M059J (cell line): Measurements from ENCODE around the gene ITGA1. TPM values are rescaled to one million over a fixed set of nuclear protein-coding genes. Genes with fewer than 3 reads are reported as not detected.
A peak's percentile ranks its signal among the peaks of the same experiment; 100 is the strongest.

Experiments used
- DNase-seq: peaks from one replicate; pipeline ENCODE4 v3.0.0-alpha.2; 2012; ENCODE audit warnings: low read depth
- total RNA-seq: library from RNA; depleted of rRNA; stranded (reverse); fragments of >200 nt; shearing (Covaris generic); gene quantifications from 2 replicates; pipeline ENCODE4 v1.2.3, GENCODE V29; 2014

The ITGA1 gene
- total RNA-seq, 1 experiment from 2014 or later = 34.2 TPM

- DNase-seq = no peak
These were observed 16.2 kb upstream of the ITGA1 start for GRCh38 chr5:52771343-52772039.

- DNase-seq = no peak
These were observed 15.0 kb upstream of the ITGA1 start for GRCh38 chr5:52772668-52773067.

GRCh38 chr5:52773342-52773741 lies 14.4 kb upstream of the ITGA1 start:
- no peak for DNase-seq

- no peak for DNase-seq
These were observed 13.7 kb upstream of the ITGA1 start for GRCh38 chr5:52774005-52774410.

- DNase-seq = no peak
These were observed 11.6 kb upstream of the ITGA1 start for GRCh38 chr5:52776116-52776515.

- no peak for DNase-seq
These were observed 10.5 kb upstream of the ITGA1 start for GRCh38 chr5:52777186-52777585.

GRCh38 chr5:52778781-52779180 lies 8.9 kb upstream of the ITGA1 start:
- DNase-seq = no peak

GRCh38 chr5:52779213-52779612 lies 8.5 kb upstream of the ITGA1 start:
- DNase-seq = no peak

- DNase-seq = peak; percentile 82
These were observed 4.3 kb upstream of the ITGA1 start for GRCh38 chr5:52783226-52783959.

- DNase-seq = peak; percentile 64
These were observed 3.0 kb upstream of the ITGA1 start for GRCh38 chr5:52784737-52785136.

- no peak for DNase-seq
These were observed 1.3 kb upstream of the ITGA1 start for GRCh38 chr5:52786391-52786790.

- DNase-seq = peak; percentile 50
These were observed 642 bp upstream of the ITGA1 start for GRCh38 chr5:52786949-52787599.

GRCh38 chr5:52788505-52788821 lies 747 bp downstream of the ITGA1 start:
- no peak for DNase-seq

- DNase-seq = no peak
These were observed 1.7 kb downstream of the ITGA1 start for GRCh38 chr5:52789378-52789777.

GRCh38 chr5:52789851-52790250 lies 2.1 kb downstream of the ITGA1 start:
- no peak for DNase-seq

GRCh38 chr5:52791366-52791765 lies 3.6 kb downstream of the ITGA1 start:
- DNase-seq = no peak

- peak; percentile 29 for DNase-seq
These were observed 6.8 kb downstream of the ITGA1 start for GRCh38 chr5:52794519-52794918.

GRCh38 chr5:52796031-52796430 lies 8.3 kb downstream of the ITGA1 start:
- no peak for DNase-seq

- no peak for DNase-seq
These were observed 8.9 kb downstream of the ITGA1 start for GRCh38 chr5:52796516-52797103.

- no peak for DNase-seq
These were observed 11.2 kb downstream of the ITGA1 start for GRCh38 chr5:52798938-52799337.

- peak; percentile 82 for DNase-seq
These were observed 11.8 kb downstream of the ITGA1 start for GRCh38 chr5:52799358-52799982.

- peak; percentile 94 for DNase-seq
These were observed 12.3 kb downstream of the ITGA1 start for GRCh38 chr5:52799983-52800393.
